Astrocyte (in vitro differentiated cells and primary cell): Measurements from ENCODE around the gene TBC1D12. TPM values are rescaled to one million over a fixed set of nuclear protein-coding genes. Genes with fewer than 3 reads are reported as not detected.

Experiments used
- DNase-seq: peaks from one replicate; pipeline ENCODE4 v3.0.0-alpha.2; 2010; ENCODE audit warnings: low read depth
- FAIRE-seq: peaks from 2 replicates; lab custom pipeline; 2011; peaks lifted over from hg19 to GRCh38; lab: Jason Lieb, UNC
- H2AFZ ChIP-seq: 2 replicates; pipeline ENCODE4 v1.6.0; 2012; ENCODE audit warnings: low read depth, low read length, inconsistent platforms
- H3K27ac ChIP-seq: 2 replicates; pipeline ENCODE4 v1.5.1; 2011; ENCODE audit warnings: low read depth, low read length, inconsistent platforms
- H3K27me3 ChIP-seq: 2 replicates; pipeline ENCODE4 v1.6.0; 2011; ENCODE audit warnings: low read length, inconsistent platforms; ENCODE audit not compliant: insufficient read depth
- H3K36me3 ChIP-seq: 2 replicates; pipeline ENCODE4 v1.5.1; 2011; ENCODE audit warnings: low read length, inconsistent platforms; ENCODE audit not compliant: insufficient read depth
- H3K4me1 ChIP-seq: 2 replicates; pipeline ENCODE4 v1.5.1; 2011; ENCODE audit warnings: low read length, inconsistent platforms; ENCODE audit not compliant: insufficient read depth
- H3K4me2 ChIP-seq: 2 replicates; pipeline ENCODE4 v1.6.0; 2012; ENCODE audit warnings: low read length, inconsistent platforms
- H3K4me3 ChIP-seq: 2 replicates; pipeline ENCODE4 v1.5.1; 2011; ENCODE audit warnings: low read depth, mild to moderate bottlenecking, low read length, inconsistent platforms; ENCODE audit not compliant: insufficient read depth
- H3K79me2 ChIP-seq: 2 replicates; pipeline ENCODE4 v1.6.0; 2012; ENCODE audit warnings: mild to moderate bottlenecking, low read length, inconsistent platforms; ENCODE audit not compliant: insufficient read depth
- H3K9ac ChIP-seq: 2 replicates; pipeline ENCODE4 v1.6.0; 2012; ENCODE audit warnings: mild to moderate bottlenecking, low read length, inconsistent platforms
- H3K9me3 ChIP-seq: 2 replicates; pipeline ENCODE4 v1.5.1; 2012; ENCODE audit warnings: low read depth, mild to moderate bottlenecking, low read length, inconsistent platforms; ENCODE audit not compliant: insufficient read depth
- H4K20me1 ChIP-seq: 2 replicates; pipeline ENCODE4 v1.6.0; 2012; ENCODE audit warnings: low read length, inconsistent platforms; ENCODE audit not compliant: insufficient read depth
- H3K27ac Mint-ChIP-seq: one replicate; pipeline ENCODE4 v1.8.0; 2021; ENCODE audit warnings: mild to moderate bottlenecking, mixed read lengths; ENCODE audit not compliant: unreplicated experiment
- H3K27me3 Mint-ChIP-seq: one replicate; pipeline ENCODE4 v1.8.0; 2021; ENCODE audit warnings: low read depth, mixed read lengths; ENCODE audit not compliant: unreplicated experiment
- H3K36me3 Mint-ChIP-seq: one replicate; pipeline ENCODE4 v1.8.0; 2021; ENCODE audit warnings: low read depth, mixed read lengths; ENCODE audit not compliant: unreplicated experiment
- H3K4me1 Mint-ChIP-seq: one replicate; pipeline ENCODE4 v1.8.0; 2021; ENCODE audit warnings: low read depth, mixed read lengths; ENCODE audit not compliant: unreplicated experiment
- H3K4me3 Mint-ChIP-seq: one replicate; pipeline ENCODE4 v1.8.0; 2021; ENCODE audit warnings: mild to moderate bottlenecking, moderate library complexity, mixed read lengths; ENCODE audit not compliant: unreplicated experiment
- H3K9me3 Mint-ChIP-seq: one replicate; pipeline ENCODE4 v1.8.0; 2021; ENCODE audit warnings: mild to moderate bottlenecking, mixed read lengths; ENCODE audit not compliant: unreplicated experiment
- EZH2 ChIP-seq: IDR thresholded peaks from 2 replicates; pipeline ENCODE4 v1.6.1; 2012; ENCODE audit warnings: mild to moderate bottlenecking, low read length, inconsistent platforms; ENCODE audit not compliant: insufficient read depth
- total RNA-seq: library from RNA; stranded (reverse); gene quantifications from 2 replicates; pipeline ENCODE4 v1.2.1, GENCODE V29; 2021
- TF ChIP-seq, protein P1 (sequence below): IDR thresholded peaks from 2 replicates; pipeline ENCODE4 v1.5.1; 2011; ENCODE audit warnings: low read depth, mild to moderate bottlenecking, inconsistent platforms, low read length, moderate library complexity; ENCODE audit not compliant: insufficient read depth

Gene TBC1D12
- total RNA-seq, 1 donor from 2014 or later: 7.6 TPM

DNA sequence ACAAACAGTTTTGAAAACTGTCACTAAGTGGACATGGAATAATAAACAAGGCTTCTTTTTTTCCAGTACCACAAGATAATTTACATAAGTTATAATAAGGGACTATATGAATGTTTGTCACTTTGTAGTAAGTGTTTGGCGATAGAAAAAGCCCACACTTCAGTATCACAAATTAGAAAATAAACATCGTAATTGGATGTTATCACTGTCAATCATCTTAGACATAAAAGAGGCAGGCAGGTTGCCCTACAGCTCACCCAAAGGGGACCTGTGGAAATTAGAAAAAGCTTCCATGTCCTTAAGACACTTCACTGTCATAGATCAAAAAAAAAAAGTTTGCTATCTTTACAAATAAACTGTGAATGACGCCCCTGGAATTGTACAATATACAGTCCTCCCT, 36.0 kb upstream of the TBC1D12 start:
- no peaks in the 10 kb centered on the region for H3K36me3 Mint-ChIP-seq
- no peak overlapping the region for H3K27ac Mint-ChIP-seq
- peaks cover 2% of the 10 kb centered on the region for H3K36me3 ChIP-seq
- no peaks in the 10 kb centered on the region for H3K4me1 Mint-ChIP-seq
- no peak overlapping the region for H3K9ac ChIP-seq
- H3K4me1 ChIP-seq: peaks cover 7% of the 10 kb centered on the region
- peaks cover 10% of the 10 kb centered on the region for H3K79me2 ChIP-seq
- FAIRE-seq (no peak), DNase-seq (no peak)
- H3K4me2 ChIP-seq: no peak overlapping the region
- H3K27me3 ChIP-seq: no peaks in the 10 kb centered on the region
- no peak overlapping the region for H3K4me3 ChIP-seq
- no peak overlapping the region for H2AFZ ChIP-seq
- H4K20me1 ChIP-seq: no peaks in the 10 kb centered on the region
- no peaks in the 10 kb centered on the region for H3K9me3 Mint-ChIP-seq
- no peak overlapping the region for H3K4me3 Mint-ChIP-seq
- no peak for TF ChIP-seq EZH2
- TF ChIP-seq, protein P1, sequence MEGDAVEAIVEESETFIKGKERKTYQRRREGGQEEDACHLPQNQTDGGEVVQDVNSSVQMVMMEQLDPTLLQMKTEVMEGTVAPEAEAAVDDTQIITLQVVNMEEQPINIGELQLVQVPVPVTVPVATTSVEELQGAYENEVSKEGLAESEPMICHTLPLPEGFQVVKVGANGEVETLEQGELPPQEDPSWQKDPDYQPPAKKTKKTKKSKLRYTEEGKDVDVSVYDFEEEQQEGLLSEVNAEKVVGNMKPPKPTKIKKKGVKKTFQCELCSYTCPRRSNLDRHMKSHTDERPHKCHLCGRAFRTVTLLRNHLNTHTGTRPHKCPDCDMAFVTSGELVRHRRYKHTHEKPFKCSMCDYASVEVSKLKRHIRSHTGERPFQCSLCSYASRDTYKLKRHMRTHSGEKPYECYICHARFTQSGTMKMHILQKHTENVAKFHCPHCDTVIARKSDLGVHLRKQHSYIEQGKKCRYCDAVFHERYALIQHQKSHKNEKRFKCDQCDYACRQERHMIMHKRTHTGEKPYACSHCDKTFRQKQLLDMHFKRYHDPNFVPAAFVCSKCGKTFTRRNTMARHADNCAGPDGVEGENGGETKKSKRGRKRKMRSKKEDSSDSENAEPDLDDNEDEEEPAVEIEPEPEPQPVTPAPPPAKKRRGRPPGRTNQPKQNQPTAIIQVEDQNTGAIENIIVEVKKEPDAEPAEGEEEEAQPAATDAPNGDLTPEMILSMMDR: no peak
- peaks cover 12% of the 10 kb centered on the region for H3K27me3 Mint-ChIP-seq
- no peak overlapping the region for H3K27ac ChIP-seq
- no peaks in the 10 kb centered on the region for H3K9me3 ChIP-seq

DNA sequence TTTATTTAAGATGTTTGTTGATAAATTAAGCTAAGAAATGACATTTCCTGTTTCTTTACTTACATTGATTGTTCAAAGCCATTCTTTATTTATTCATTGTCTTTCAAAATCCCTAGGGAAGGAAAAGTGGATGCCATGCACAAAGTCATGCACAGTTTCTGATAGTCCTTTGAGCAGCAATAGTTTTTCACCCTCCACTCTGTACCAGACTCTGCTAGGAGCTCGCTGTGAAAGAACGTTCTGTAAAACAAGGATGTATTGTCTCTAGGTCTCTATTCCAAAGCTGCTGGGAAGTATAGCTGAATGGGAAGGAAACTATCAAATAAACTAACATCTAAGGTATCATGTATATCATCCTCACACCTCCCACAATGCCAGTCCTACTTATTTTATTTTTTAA, 31.8 kb upstream of the TBC1D12 start:
- no peaks in the 10 kb centered on the region for H3K36me3 ChIP-seq
- DNase-seq (no peak), FAIRE-seq (no peak)
- H3K9me3 ChIP-seq: no peaks in the 10 kb centered on the region
- no peak overlapping the region for H3K27ac Mint-ChIP-seq
- no peak overlapping the region for H3K4me2 ChIP-seq
- H3K79me2 ChIP-seq: no peaks in the 10 kb centered on the region
- TF ChIP-seq, protein P1: no peak
- TF ChIP-seq EZH2: no peak
- H3K27ac ChIP-seq: no peak overlapping the region
- no peaks in the 10 kb centered on the region for H3K4me1 ChIP-seq
- no peak overlapping the region for H3K4me3 ChIP-seq
- no peaks in the 10 kb centered on the region for H3K4me1 Mint-ChIP-seq
- H3K27me3 Mint-ChIP-seq: peaks cover 7% of the 10 kb centered on the region
- H3K4me3 Mint-ChIP-seq: no peak overlapping the region
- H4K20me1 ChIP-seq: no peaks in the 10 kb centered on the region
- H2AFZ ChIP-seq: no peak overlapping the region
- H3K9me3 Mint-ChIP-seq: no peaks in the 10 kb centered on the region
- H3K27me3 ChIP-seq: no peaks in the 10 kb centered on the region
- no peak overlapping the region for H3K9ac ChIP-seq
- no peaks in the 10 kb centered on the region for H3K36me3 Mint-ChIP-seq

DNA sequence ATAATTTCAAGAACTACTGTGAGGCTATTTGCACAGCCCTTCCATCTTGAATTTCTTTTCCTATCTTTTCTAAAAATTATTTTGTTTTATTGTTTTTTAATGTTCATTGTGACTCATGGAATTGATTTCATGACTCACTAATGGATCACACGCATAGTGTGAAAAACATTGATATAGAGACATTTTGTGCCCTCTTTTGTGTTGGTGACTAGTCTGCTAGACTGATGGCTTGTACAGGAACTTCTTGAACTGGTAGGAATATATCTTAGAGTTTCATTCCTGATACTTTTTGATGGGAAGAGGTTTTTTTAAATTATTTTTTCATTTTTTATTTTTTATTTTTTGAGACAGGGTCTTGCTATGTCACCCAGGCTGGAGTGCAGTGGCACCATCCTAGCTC, 27.0 kb upstream of the TBC1D12 start:
- H3K36me3 ChIP-seq: no peaks in the 10 kb centered on the region
- H3K9me3 Mint-ChIP-seq: no peaks in the 10 kb centered on the region
- DNase-seq (no peak), FAIRE-seq (no peak)
- no peak overlapping the region for H2AFZ ChIP-seq
- no peaks in the 10 kb centered on the region for H3K9me3 ChIP-seq
- no peaks in the 10 kb centered on the region for H3K36me3 Mint-ChIP-seq
- H3K9ac ChIP-seq: no peak overlapping the region
- TF ChIP-seq, protein P1: no peak
- no peak for TF ChIP-seq EZH2
- H3K27me3 ChIP-seq: peaks cover 5% of the 10 kb centered on the region
- H3K79me2 ChIP-seq: no peaks in the 10 kb centered on the region
- H3K4me1 Mint-ChIP-seq: no peaks in the 10 kb centered on the region
- no peak overlapping the region for H3K4me3 ChIP-seq
- H3K4me1 ChIP-seq: no peaks in the 10 kb centered on the region
- no peak overlapping the region for H3K4me2 ChIP-seq
- peaks cover 4% of the 10 kb centered on the region for H3K27me3 Mint-ChIP-seq
- H3K4me3 Mint-ChIP-seq: no peak overlapping the region
- no peaks in the 10 kb centered on the region for H4K20me1 ChIP-seq
- no peak overlapping the region for H3K27ac ChIP-seq
- H3K27ac Mint-ChIP-seq: no peak overlapping the region
